ENCODE results near the gene ZNF827.

The ZNF827 gene

GRCh38 chr4:145791988-145792387 is 146.6 kb downstream of the ZNF827 start:
- no peak for DNase-seq (ENCODE audit: low spot score)

GRCh38 chr4:145788755-145789154 is 149.9 kb downstream of the ZNF827 start:
- DNase-seq (ENCODE audit: low spot score): no peak

GRCh38 chr4:145786830-145787229 is 151.8 kb downstream of the ZNF827 start:
- no peak for DNase-seq (ENCODE audit: low spot score)

- no peak for DNase-seq (ENCODE audit: low spot score)
Measured at GRCh38 chr4:145786261-145786660, 152.4 kb downstream of the ZNF827 start.

GRCh38 chr4:145785391-145786008 is 153.1 kb downstream of the ZNF827 start:
- no peak for DNase-seq (ENCODE audit: low spot score)

- DNase-seq (ENCODE audit: low spot score): no peak
Measured at GRCh38 chr4:145784036-145784435, 154.6 kb downstream of the ZNF827 start.

- no peak for DNase-seq (ENCODE audit: low spot score)
Measured at GRCh38 chr4:145782756-145783155, 155.9 kb downstream of the ZNF827 start.

- no peak for DNase-seq (ENCODE audit: low spot score)
Measured at GRCh38 chr4:145781351-145781750, 157.3 kb downstream of the ZNF827 start.

GRCh38 chr4:145779319-145779801 is 159.3 kb downstream of the ZNF827 start:
- no peak for DNase-seq (ENCODE audit: low spot score)

GRCh38 chr4:145776208-145776607 is 162.4 kb downstream of the ZNF827 start:
- DNase-seq (ENCODE audit: low spot score): no peak

GRCh38 chr4:145775406-145775805 is 163.2 kb downstream of the ZNF827 start:
- DNase-seq (ENCODE audit: low spot score): no peak

- no peak for DNase-seq (ENCODE audit: low spot score)
Measured at GRCh38 chr4:145774473-145774872, 164.2 kb downstream of the ZNF827 start.

- DNase-seq (ENCODE audit: low spot score): no peak
Measured at GRCh38 chr4:145773581-145774234, 164.9 kb downstream of the ZNF827 start.

- no peak for DNase-seq (ENCODE audit: low spot score)
Measured at GRCh38 chr4:145772347-145772746, 166.3 kb downstream of the ZNF827 start.

- no peak for DNase-seq (ENCODE audit: low spot score)
Measured at GRCh38 chr4:145770124-145770523, 168.5 kb downstream of the ZNF827 start.

- no peak for DNase-seq (ENCODE audit: low spot score)
Measured at GRCh38 chr4:145769450-145770037, 169.1 kb downstream of the ZNF827 start.

GRCh38 chr4:145766273-145766672 is 172.3 kb downstream of the ZNF827 start:
- no peak for DNase-seq (ENCODE audit: low spot score)

- DNase-seq (ENCODE audit: low spot score): no peak
Measured at GRCh38 chr4:145763399-145763798, 175.2 kb downstream of the ZNF827 start.

GRCh38 chr4:145762719-145763118 is 175.9 kb downstream of the ZNF827 start:
- no peak for DNase-seq (ENCODE audit: low spot score)

GRCh38 chr4:145760961-145761929 is 177.4 kb downstream of the ZNF827 start:
- no peak for DNase-seq (ENCODE audit: low spot score)

- DNase-seq (ENCODE audit: low spot score): no peak
Measured at GRCh38 chr4:145760176-145760575, 178.4 kb downstream of the ZNF827 start.

GRCh38 chr4:145757188-145757587 is 181.4 kb downstream of the ZNF827 start:
- DNase-seq (ENCODE audit: low spot score): no peak
